ENCODE measurements around the gene OSBP2.
"Not testable (repeated sequence)": the region's sequence is repeated elsewhere in the genome, so short reads cannot be mapped to it uniquely, and the experiment has no call there.

Gene OSBP2

GRCh38 chr22:30694640-30695350, at the start of gene OSBP2:
TSS of gene OSBP2 (plus strand) at chr22:30694874. CDS start at chr22:30694910, 36 bp downstream.
- no peak for DNase-seq (ENCODE audit: low read depth)

- no peak for DNase-seq (ENCODE audit: low read depth)
These were observed 48.0 kb upstream of the OSBP2 start for GRCh38 chr22:30646518-30647160.

GRCh38 chr22:30647536-30647935, 47.1 kb upstream of the OSBP2 start:
- no peak for DNase-seq (ENCODE audit: low read depth)

- no peak for DNase-seq (ENCODE audit: low read depth)
These were observed 45.8 kb upstream of the OSBP2 start for GRCh38 chr22:30648825-30649224.

GRCh38 chr22:30649430-30650007, 45.2 kb upstream of the OSBP2 start:
- peak; percentile 55 for DNase-seq (ENCODE audit: low read depth)

- DNase-seq (ENCODE audit: low read depth), result no peak
These were observed 44.1 kb upstream of the OSBP2 start for GRCh38 chr22:30650508-30651116.

- DNase-seq (ENCODE audit: low read depth), result no peak
These were observed 41.8 kb upstream of the OSBP2 start for GRCh38 chr22:30652852-30653251.

GRCh38 chr22:30654361-30654760, 40.3 kb upstream of the OSBP2 start:
- DNase-seq (ENCODE audit: low read depth), result no peak

- no peak for DNase-seq (ENCODE audit: low read depth)
These were observed 39.1 kb upstream of the OSBP2 start for GRCh38 chr22:30655532-30655931.

GRCh38 chr22:30662040-30662439, 32.6 kb upstream of the OSBP2 start:
- DNase-seq (ENCODE audit: low read depth), result no peak

GRCh38 chr22:30664798-30665197, 29.9 kb upstream of the OSBP2 start:
- no peak for DNase-seq (ENCODE audit: low read depth)

GRCh38 chr22:30665266-30665665, 29.4 kb upstream of the OSBP2 start:
- DNase-seq (ENCODE audit: low read depth), result no peak

GRCh38 chr22:30665786-30666185, 28.9 kb upstream of the OSBP2 start:
- no peak for DNase-seq (ENCODE audit: low read depth)

GRCh38 chr22:30667107-30667493, 27.6 kb upstream of the OSBP2 start:
- DNase-seq (ENCODE audit: low read depth), result no peak

- DNase-seq (ENCODE audit: low read depth), result peak; percentile 70
These were observed 26.9 kb upstream of the OSBP2 start, which contains the start of gene DUSP18 for GRCh38 chr22:30667494-30668385. TSS of gene DUSP18 (minus strand) at chr22:30667875. CDS start at chr22:30664003, 3,872 bp downstream.

GRCh38 chr22:30668386-30668710, 26.3 kb upstream of the OSBP2 start:
- DNase-seq (ENCODE audit: low read depth), result no peak

- no peak for DNase-seq (ENCODE audit: low read depth)
These were observed 23.6 kb upstream of the OSBP2 start for GRCh38 chr22:30671071-30671470.

- no peak for DNase-seq (ENCODE audit: low read depth)
These were observed 21.5 kb upstream of the OSBP2 start for GRCh38 chr22:30673136-30673535.

GRCh38 chr22:30674482-30674881, 20.2 kb upstream of the OSBP2 start:
- DNase-seq (ENCODE audit: low read depth), result no peak

GRCh38 chr22:30675436-30675835, 19.2 kb upstream of the OSBP2 start:
- no peak for DNase-seq (ENCODE audit: low read depth)

- not testable (repeated sequence) for DNase-seq (ENCODE audit: low read depth)
These were observed 18.1 kb upstream of the OSBP2 start for GRCh38 chr22:30676565-30676964.
